HG02588 (cell line): ENCODE results near the gene BBS10.
"Not testable (repeated sequence)": the region's sequence is repeated elsewhere in the genome, so short reads cannot be mapped to it uniquely, and the experiment has no call there.

Experiments
- ATAC-seq: cut with Tn5 transposase; IDR thresholded peaks from one replicate; pipeline ENCODE4 v1.9.1; 2021; ENCODE audit warnings: mild to moderate bottlenecking, moderate library complexity; ENCODE audit not compliant: unreplicated experiment

The BBS10 gene

GRCh38 chr12:76348079-76348901 lies at the start of gene BBS10:
TSS of gene BBS10 (minus strand) at chr12:76348415. CDS start at chr12:76348358, 57 bp downstream.
- ATAC-seq: peak; percentile 97

DNA sequence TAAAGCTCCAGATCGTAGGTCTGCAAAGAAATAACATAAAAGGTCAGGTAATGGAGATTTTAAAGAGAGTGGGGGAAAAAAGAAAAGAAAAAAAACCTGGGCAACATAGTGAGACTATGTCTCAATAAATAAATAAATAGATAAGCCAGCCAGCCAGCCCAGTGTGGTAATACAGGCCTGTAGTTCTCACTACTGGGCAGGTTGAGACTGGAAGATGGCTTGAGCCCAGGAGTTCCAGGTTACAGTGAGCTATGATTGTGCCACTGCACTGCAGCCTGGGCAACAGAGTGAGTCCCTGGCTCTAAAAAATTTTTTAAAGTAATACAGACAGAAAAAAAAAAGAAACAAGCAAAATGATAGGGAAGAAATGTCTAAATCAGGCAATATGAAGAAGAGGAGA lies 43.2 kb upstream of the BBS10 start:
- no peak for ATAC-seq

DNA sequence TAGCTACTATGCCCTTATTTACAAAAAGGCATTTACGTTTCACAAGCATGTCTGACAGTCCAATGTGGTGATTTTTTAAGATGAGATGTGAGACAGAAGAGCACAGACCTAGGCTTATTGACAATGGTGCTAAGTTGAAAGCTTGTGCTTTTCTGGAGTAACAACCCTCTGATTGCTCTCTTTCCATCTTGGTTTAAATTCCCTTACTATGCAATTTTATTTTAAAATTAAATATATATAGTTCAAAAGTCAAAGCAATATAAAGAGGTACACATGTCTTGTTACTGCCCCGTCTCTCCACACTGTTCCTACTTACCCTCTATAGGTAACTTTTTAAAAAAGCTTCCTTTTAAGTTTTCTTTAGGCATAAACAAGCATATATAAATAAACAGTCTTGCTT lies 39.4 kb upstream of the BBS10 start:
- no peak for ATAC-seq

GRCh38 chr12:76384560-76384959 lies 36.3 kb upstream of the BBS10 start:
- no peak for ATAC-seq

DNA sequence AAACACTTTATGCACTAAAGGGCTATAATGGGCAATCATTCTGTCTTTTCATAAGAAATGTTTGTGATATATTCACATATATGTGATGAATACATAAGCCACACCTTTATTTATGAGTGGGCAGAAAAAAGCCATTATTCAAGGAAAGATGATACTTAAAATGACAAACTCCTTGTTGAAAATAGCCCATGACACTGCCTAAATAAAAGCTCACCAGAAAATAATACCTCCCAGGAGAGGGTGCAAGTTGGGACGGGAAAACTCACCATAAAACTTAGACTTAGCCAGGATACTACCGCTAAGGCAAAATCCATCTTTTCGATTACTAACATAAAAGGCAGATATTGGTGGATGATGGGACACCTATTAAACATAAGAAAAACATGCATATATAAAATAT lies 35.8 kb upstream of the BBS10 start:
- ATAC-seq: no peak

- ATAC-seq: no peak
Measured at GRCh38 chr12:76379261-76379660, 31.0 kb upstream of the BBS10 start.

- ATAC-seq: not testable (repeated sequence)
Measured at GRCh38 chr12:76376876-76377275, 28.7 kb upstream of the BBS10 start.

- no peak for ATAC-seq
Measured at GRCh38 chr12:76375939-76376338, 27.7 kb upstream of the BBS10 start.

DNA sequence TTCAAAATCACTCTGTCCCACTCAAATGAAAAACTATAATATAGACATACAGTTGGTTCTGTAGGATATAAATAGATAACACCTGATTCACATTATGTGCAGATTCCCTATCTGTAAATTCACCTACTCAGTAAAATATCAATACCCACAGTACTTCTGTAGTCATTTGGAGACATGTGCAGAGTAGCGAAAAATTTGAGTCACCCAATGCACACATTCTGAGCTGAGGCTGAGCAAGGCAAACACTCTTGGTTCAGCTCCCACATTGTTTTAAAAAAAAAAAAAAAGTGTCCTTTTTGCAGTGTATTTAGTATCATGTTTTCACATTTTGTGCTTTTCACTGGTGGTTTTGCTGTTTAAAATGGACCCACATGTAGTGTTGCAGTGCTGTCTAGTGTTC lies 27.3 kb upstream of the BBS10 start:
- ATAC-seq: no peak

DNA sequence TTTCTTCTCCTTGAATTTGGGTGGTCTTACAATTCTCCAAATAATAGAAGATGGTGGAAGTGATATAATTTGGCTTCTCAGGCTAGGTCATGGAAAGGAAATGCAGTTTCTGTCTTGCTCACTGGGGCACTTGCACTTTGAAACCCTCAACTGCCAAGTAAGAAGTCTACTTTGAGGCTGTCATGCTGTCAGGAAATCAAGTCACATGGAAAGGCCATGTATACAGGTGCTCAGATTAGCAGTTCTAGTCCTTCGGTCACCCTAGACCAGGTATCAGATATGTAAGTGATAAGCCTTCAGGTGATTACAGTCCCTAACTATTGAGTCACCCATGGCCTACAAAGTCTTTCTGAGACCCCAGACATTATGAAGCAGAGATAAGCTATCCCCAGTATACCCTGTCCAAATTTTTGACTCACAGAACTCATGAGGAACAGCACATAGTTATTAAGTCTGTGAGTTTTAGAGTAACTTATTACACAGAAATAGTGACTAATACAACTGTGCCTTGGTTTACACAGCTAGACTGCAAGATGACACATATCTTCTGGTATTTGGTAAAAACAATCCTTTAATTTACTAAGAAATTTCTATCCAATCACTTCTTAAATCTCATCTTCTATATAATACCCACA lies 26.3 kb upstream of the BBS10 start:
- no peak for ATAC-seq

GRCh38 chr12:76368230-76368629 lies 20.0 kb upstream of the BBS10 start:
- ATAC-seq: no peak

GRCh38 chr12:76366163-76366562 lies 17.9 kb upstream of the BBS10 start:
- no peak for ATAC-seq

GRCh38 chr12:76364131-76364530 lies 15.9 kb upstream of the BBS10 start:
- not testable (repeated sequence) for ATAC-seq

GRCh38 chr12:76360316-76360715 lies 12.1 kb upstream of the BBS10 start:
- no peak for ATAC-seq

DNA sequence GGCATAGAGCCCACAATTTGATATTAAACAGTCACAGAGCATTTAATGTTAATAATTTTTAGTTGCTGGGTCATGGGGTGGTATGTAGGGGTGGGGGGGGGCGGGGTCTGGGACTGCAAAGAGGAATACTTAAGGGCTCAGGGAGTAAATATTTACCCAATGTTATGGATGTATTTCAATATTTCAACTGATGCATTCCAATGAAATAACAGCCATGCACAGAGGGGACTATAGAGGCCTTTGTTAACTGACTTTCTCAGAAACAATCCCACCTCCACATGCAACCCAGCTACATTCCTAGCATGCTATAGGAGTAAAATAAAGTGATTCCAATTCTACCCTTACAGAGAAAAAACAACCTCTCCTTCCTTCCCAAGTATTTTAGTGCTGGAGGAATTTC lies 7.9 kb upstream of the BBS10 start:
- ATAC-seq: no peak

- no peak for ATAC-seq
Measured at GRCh38 chr12:76346798-76347420, 1.3 kb downstream of the BBS10 start.

DNA sequence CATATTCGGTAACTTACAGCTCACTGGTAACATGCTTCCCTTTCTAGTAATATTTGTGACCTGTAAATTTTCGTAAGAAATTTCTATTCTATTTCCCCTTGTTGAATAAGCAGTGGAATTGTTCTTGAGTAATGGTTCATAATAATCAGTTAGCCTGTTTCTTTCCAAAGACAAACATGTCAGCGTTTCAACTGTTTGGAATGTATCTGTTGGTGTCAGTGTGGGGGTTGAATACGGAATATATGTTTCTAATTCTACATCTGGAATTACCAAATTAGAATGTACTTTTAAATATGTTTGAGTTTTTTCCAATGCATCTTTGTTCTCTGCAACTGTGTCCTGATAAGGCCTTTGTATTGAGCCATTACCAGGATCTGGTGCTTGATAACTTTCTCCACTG lies 2.0 kb downstream of the BBS10 start:
- ATAC-seq: no peak

- ATAC-seq: no peak
Measured at GRCh38 chr12:76345569-76345968, 2.6 kb downstream of the BBS10 start.

DNA sequence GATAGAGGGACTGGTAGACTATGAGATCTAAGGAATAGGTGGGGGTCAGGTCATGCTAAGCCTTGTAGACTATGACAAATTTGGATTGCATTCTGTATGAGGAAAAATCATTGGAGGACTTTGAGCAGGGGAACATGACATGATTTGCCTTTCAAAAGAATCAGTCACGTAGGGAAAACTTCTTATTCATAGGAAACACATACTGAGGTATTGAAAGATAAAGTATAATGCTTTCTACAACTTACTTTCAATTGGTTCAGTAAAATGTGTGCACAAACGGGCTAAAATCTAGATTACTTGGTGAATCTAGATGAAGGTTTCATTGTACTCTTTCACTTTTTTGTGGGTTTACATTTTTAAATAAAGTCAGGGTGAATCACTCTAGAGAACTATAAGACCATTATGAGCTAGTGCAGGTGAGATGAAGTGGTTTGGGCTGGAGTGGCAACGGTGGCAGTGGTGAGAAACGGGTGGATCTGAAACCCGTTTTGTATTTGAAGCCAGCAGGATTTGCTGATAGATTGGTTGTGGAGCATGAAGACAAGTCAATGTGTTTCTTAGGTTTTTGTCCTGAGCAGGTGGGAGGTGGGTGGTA lies 6.7 kb downstream of the BBS10 start:
- no peak for ATAC-seq

- no peak for ATAC-seq
Measured at GRCh38 chr12:76340680-76341435, 7.4 kb downstream of the BBS10 start.

DNA sequence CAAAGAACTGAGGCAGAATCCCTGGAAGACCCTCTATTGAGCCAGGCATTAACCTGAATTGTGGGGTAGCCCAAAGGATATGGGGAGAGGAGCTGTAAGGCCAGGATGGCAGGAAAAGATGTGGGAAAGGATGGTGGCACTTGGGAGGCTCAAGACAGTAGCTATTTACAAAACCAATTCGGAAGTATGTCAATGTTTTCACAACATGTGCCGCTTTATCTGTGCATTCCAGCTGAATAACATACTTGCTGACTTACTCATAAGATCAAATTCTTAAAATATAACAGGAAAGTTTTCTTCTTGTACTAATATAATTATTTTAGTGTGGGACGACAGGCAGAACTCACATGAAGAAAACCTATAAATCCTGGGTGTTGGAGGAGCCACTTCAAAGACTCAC lies 10.6 kb downstream of the BBS10 start:
- ATAC-seq: no peak
